B cell (primary cell): ENCODE results near the gene TTC21A.

Experiments
- CTCF ChIP-seq: fragments of 200-600 bp; IDR thresholded peaks from one replicate; pipeline ENCODE4 v1.8.0; 2022; ENCODE audit warnings: antibody characterized with exemption, mild to moderate bottlenecking
- EZH2 ChIP-seq: IDR thresholded peaks from 2 replicates; pipeline ENCODE4 v1.6.1; 2012; ENCODE audit warnings: borderline replicate concordance, low read depth, mild to moderate bottlenecking, moderate library complexity, low read length; ENCODE audit not compliant: insufficient read depth, poor library complexity, severe bottlenecking

GRCh38 chr3:39112113-39112512 lies 4.6 kb downstream of the TTC21A start:
- TF ChIP-seq CTCF (no peak), EZH2 (no peak)
